ENCODE results near the gene TIGD1. TPM values are rescaled to one million over a fixed set of nuclear protein-coding genes. Genes with fewer than 3 reads are reported as not detected.

The TIGD1 gene
- total and polyA plus RNA-seq, 2 of the 13 experiments (the other 11 are each of a cell fraction or from before 2014, with no cell fraction given), result 3.5 to 9.5 TPM

GRCh38 chr2:232562515-232563151 is 12.3 kb upstream of the TIGD1 start:
- Histone ChIP-seq H3K27ac (ENCODE audit: extremely low read length, insufficient read depth, low read length) (no peak overlapping the region), H3K27me3 (ENCODE audit: control insufficient read depth in 1 of 2, insufficient read depth in 2 of 2, low read length in 2 of 2) (no peaks in the 10 kb centered on the region), H3K36me3 (replicated peaks in 1 of 2; ENCODE audit: control insufficient read depth in 1 of 2, insufficient read depth in 2 of 2, low read length in 2 of 2) (peaks cover 25 to 71% of the 10 kb centered on the region in 2 experiments), H3K9ac (ENCODE audit: insufficient read depth, low read depth, low read length) (no peak overlapping the region), H3K4me3 (replicated peaks in 1 of 3; ENCODE audit: insufficient read depth in 1 of 3, low read depth in 2 of 3, low read length in 3 of 3) (no peak overlapping the region), H4K20me1 (ENCODE audit: insufficient read depth, low read length) (no peaks in the 10 kb centered on the region), H3K9me3 (ENCODE audit: low read length) (no peaks in the 10 kb centered on the region), H2AFZ (ENCODE audit: low read length) (no peak overlapping the region), H3K4me2 (ENCODE audit: low read depth, low read length) (no peak overlapping the region), H3K79me2 (ENCODE audit: insufficient read depth, low read length) (no peaks in the 10 kb centered on the region), H3K4me1 (ENCODE audit: insufficient read depth, low read length) (no peaks in the 10 kb centered on the region)
- TF ChIP-seq NONO (IDR thresholded peaks at IDR 0.05) (no peak), NONO (CRISPR knock-in tag; conservative IDR thresholded peaks at IDR 0.05) (no peak), MAFK (conservative IDR thresholded peaks at IDR 0.05 in 1 of 2, IDR thresholded peaks at IDR 0.05 in 1 of 2; ENCODE audit: low read length in 2 of 2) (peak in 1 of 2 experiments; percentile 36; a peak in 2 of 4 replicates), FOXP1 (IDR thresholded peaks at IDR 0.05) (no peak), FOXP1 (CRISPR knock-in tag; IDR thresholded peaks at IDR 0.05) (no peak), ZNF180 (CRISPR knock-in tag; IDR thresholded peaks at IDR 0.05; ENCODE audit: borderline replicate concordance, low read depth) (no peak)
- ATAC-seq (peak; percentile 59), DNase-seq (ENCODE audit: low spot score) (no peak), FAIRE-seq (no peak)
- ChIA-PET POLR2A (interaction anchor here (2.3 kb wide), 1 partner anchor 12 kb away, joined by 10 read pairs; the partner anchor contains the start of genes EIF4E2 and TIGD1), CTCF (ENCODE audit: low intra/inter-chr PET ratio, low total read pairs) (no interaction called here)
- intact Hi-C loops (cut with micrococcal nuclease; ENCODE audit: unreplicated experiment) (loop anchor here (5.0 kb wide), 1 partner anchor 1215 kb away; no protein-coding TSS in a partner anchor), in situ Hi-C loops (cut with HindIII; ENCODE audit: extremely low pct_ligation_motif_present, low pct_unique_long_range_greater_than_20kb) (no loop called here)
- BruUV-seq (replicated peaks), result no TSS peak
- 82% methylated on average over 7 of the region's 8 CpGs for WGBS (ENCODE audit: low lambda C conversion rate)

GRCh38 chr2:232556426-232556825 is 6.1 kb upstream of the TIGD1 start:
- intact Hi-C loops (cut with micrococcal nuclease; ENCODE audit: unreplicated experiment), result no loop called here
- TF ChIP-seq YY1 (IDR thresholded peaks at IDR 0.05; ENCODE audit: insufficient read depth, insufficient replicate concordance, low read depth, low read length) (no peak), CEBPB (IDR thresholded peaks at IDR 0.05; ENCODE audit: borderline replicate concordance, low read depth, low read length) (peak; percentile 80), NFKB2 (CRISPR knock-in tag; IDR thresholded peaks at IDR 0.05; ENCODE audit: borderline replicate concordance) (no peak), ZNF546 (CRISPR knock-in tag; conservative IDR thresholded peaks at IDR 0.05) (no peak)
- in situ Hi-C loops (cut with HindIII; ENCODE audit: extremely low pct_ligation_motif_present, low pct_unique_long_range_greater_than_20kb), result no loop called here
- Histone ChIP-seq H3K27ac (ENCODE audit: extremely low read length, insufficient read depth, low read length) (no peak overlapping the region), H3K9ac (ENCODE audit: insufficient read depth, low read depth, low read length) (no peak overlapping the region), H4K20me1 (ENCODE audit: insufficient read depth, low read length) (no peaks in the 10 kb centered on the region), H3K4me1 (ENCODE audit: insufficient read depth, low read length) (peaks cover 42% of the 10 kb centered on the region), H3K4me3 (replicated peaks in 1 of 3; ENCODE audit: insufficient read depth in 1 of 3, low read depth in 2 of 3, low read length in 3 of 3) (no peak overlapping the region), H3K79me2 (ENCODE audit: insufficient read depth, low read length) (peaks cover 41% of the 10 kb centered on the region), H3K36me3 (replicated peaks in 1 of 2; ENCODE audit: control insufficient read depth in 1 of 2, insufficient read depth in 2 of 2, low read length in 2 of 2) (peaks cover 5 to 52% of the 10 kb centered on the region in 2 experiments; a peak in 4 of 5 replicates), H3K27me3 (ENCODE audit: control insufficient read depth in 1 of 2, insufficient read depth in 2 of 2, low read length in 2 of 2) (no peaks in the 10 kb centered on the region), H3K9me3 (ENCODE audit: low read length) (no peaks in the 10 kb centered on the region), H3K4me2 (ENCODE audit: low read depth, low read length) (no peak overlapping the region), H2AFZ (ENCODE audit: low read length) (no peak overlapping the region)
- DNase-seq (ENCODE audit: low spot score) (no peak), FAIRE-seq (peak; percentile 23), ATAC-seq (no peak)
- BruUV-seq (replicated peaks), result no TSS peak
- CTCF ChIA-PET (ENCODE audit: low intra/inter-chr PET ratio, low total read pairs), result no interaction called here
- WGBS (ENCODE audit: low lambda C conversion rate), result 92% methylated on average over 3 of the region's 3 CpGs
- POLR2A ChIA-PET, result no interaction called here
